K562 (cell line): ENCODE measurements around the gene CTTNBP2. TPM values are rescaled to one million over a fixed set of nuclear protein-coding genes. Genes with fewer than 3 reads are reported as not detected.

Experiments
- ATAC-seq: fragments of 200-7000 bp; cut with Tn5 transposase; 3 replicates; pipeline ENCODE4 v1.9.1; 2020; ENCODE audit warnings: moderate library complexity
- BruUV-seq: library from RNA; stranded (reverse); fragments of 400-500 nt; replicated peaks from 2 replicates; lab custom pipeline; 2021; lab: Mats Ljungman, UMichigan
- CTCF ChIA-PET: fragments of 300-600 bp; formaldehyde crosslinking; extraction: SDS; loops from one replicate; lab custom pipeline; 2021; ENCODE audit warnings: low intra/inter-chr PET ratio; lab: Yijun Ruan, JAX
- POLR2A ChIA-PET: fragments of 300-600, 350-650 bp; sonication (Branson Sonifier 250); formaldehyde crosslinking; extraction: SDS; loops from one replicate; lab custom pipeline; 2021; ENCODE audit warnings: antibody characterized with exemption, inconsistent platforms; lab: Yijun Ruan, JAX
- DNase-seq, 4 experiments: peaks; one replicate each; pipeline versions ENCODE4 v3.0.0 to v3.0.0-alpha.2; 2011 to 2018; ENCODE audit warnings: low spot score in 3 of 4, mixed read lengths in 3 of 4; ENCODE audit errors: extremely low read depth in 1 of 4
- FAIRE-seq: peaks from 2 replicates; lab custom pipeline; 2011; peaks lifted over from hg19 to GRCh38; lab: Jason Lieb, UNC
- H2AFZ ChIP-seq: 2 replicates; pipeline ENCODE4 v1.6.0; 2011; ENCODE audit warnings: low read depth, low read length, control low read depth, inconsistent platforms
- H3K27ac ChIP-seq: fragments of 200-600 bp; 3 replicates; pipeline ENCODE4 v1.8.0; 2011; ENCODE audit warnings: low read depth, mild to moderate bottlenecking, control low read depth, inconsistent platforms, low read length, moderate library complexity, mixed read lengths; ENCODE audit errors: extremely low read depth
- H3K27me3 ChIP-seq, 2 experiments: fragments of 300-600 bp in 1 of 2; 2 replicates in 1 of 2; 3 replicates in 1 of 2; pipeline versions ENCODE4 v1.6.0 to v1.8.0; 2011; ENCODE audit warnings: inconsistent platforms in 2 of 2, low read length in 2 of 2, mild to moderate bottlenecking in 1 of 2, mixed read lengths in 1 of 2, moderate library complexity in 1 of 2; ENCODE audit not compliant: control insufficient read depth in 2 of 2, insufficient read depth in 2 of 2
- H3K36me3 ChIP-seq: fragments of 300-600 bp; 3 replicates; pipeline ENCODE4 v1.8.0; 2011; ENCODE audit warnings: mild to moderate bottlenecking, low read length, inconsistent platforms; ENCODE audit not compliant: control insufficient read depth, insufficient read depth
- H3K4me1 ChIP-seq, 2 experiments: fragments of 200-600 bp in 1 of 2; replicated peaks in 1 of 2; 2 replicates in 1 of 2; 3 replicates in 1 of 2; pipeline versions ENCODE4 v1.5.1 to v1.8.0; 2011; ENCODE audit warnings: inconsistent platforms in 2 of 2, low read length in 2 of 2, mild to moderate bottlenecking in 1 of 2, mixed read lengths in 1 of 2, moderate library complexity in 1 of 2; ENCODE audit not compliant: control insufficient read depth in 2 of 2, insufficient read depth in 2 of 2
- H3K4me2 ChIP-seq: 2 replicates; pipeline ENCODE4 v1.6.1; 2011; ENCODE audit warnings: low read length, control low read depth, inconsistent platforms, mixed read lengths; ENCODE audit not compliant: insufficient read depth
- H3K4me3 ChIP-seq: fragments of 200-600 bp; sonication (generic), shearing (Covaris generic); 2 replicates; pipeline ENCODE4 v1.5.1; 2016; ENCODE audit warnings: control low read depth, inconsistent platforms
- H3K79me2 ChIP-seq: fragments of 200-600 bp; 3 replicates; pipeline ENCODE4 v1.8.0; 2011; ENCODE audit warnings: low read length, inconsistent platforms; ENCODE audit not compliant: control insufficient read depth, insufficient read depth
- H3K9ac ChIP-seq, 2 experiments: 2 replicates each; pipeline versions ENCODE4 v1.6.0 to v1.6.1; 2011; ENCODE audit warnings: low read depth in 2 of 2, low read length in 2 of 2, control low read depth in 1 of 2, inconsistent platforms in 1 of 2, mild to moderate bottlenecking in 1 of 2, mixed read lengths in 1 of 2; ENCODE audit not compliant: insufficient read depth in 1 of 2
- H3K9me1 ChIP-seq: one replicate; pipeline ENCODE4 v1.6.0; 2011; ENCODE audit warnings: inconsistent platforms, mild to moderate bottlenecking, low read length, moderate library complexity; ENCODE audit not compliant: control insufficient read depth, insufficient read depth
- H3K9me3 ChIP-seq: replicated peaks from 2 replicates; pipeline ENCODE4 v1.5.1; 2011; ENCODE audit warnings: low read depth, low read length, inconsistent platforms; ENCODE audit not compliant: control insufficient read depth, insufficient read depth
- H4K20me1 ChIP-seq: replicated peaks from 2 replicates; pipeline ENCODE4 v1.6.1; 2011; ENCODE audit warnings: low read length, inconsistent platforms, mixed read lengths; ENCODE audit not compliant: control insufficient read depth, insufficient read depth
- CEBPG ChIP-seq, 3 experiments: fragments of 200-800 bp in 1 of 3; sonication (Bioruptor generic) in 1 of 3; sonication (generic) in 1 of 3; formaldehyde crosslinking in 1 of 3; IDR thresholded peaks in 2 of 3; conservative IDR thresholded peaks in 1 of 3; 2 replicates each; pipeline versions ENCODE4 v1.6.1 to v1.8.0; 2016 to 2022; ENCODE audit warnings: missing compliant biosample characterization in 2 of 3, missing genetic modification characterization in 2 of 3, mild to moderate bottlenecking in 1 of 3, missing genetic modification reagents in 1 of 3
- KAT2B ChIP-seq: IDR thresholded peaks from one replicate; pipeline ENCODE4 v1.6.1; 2012; ENCODE audit warnings: low read depth, mild to moderate bottlenecking, control low read depth, inconsistent platforms, low read length, moderate library complexity
- KAT7 ChIP-seq: sonication (generic); formaldehyde crosslinking; IDR thresholded peaks from 2 replicates; pipeline ENCODE4 v1.8.0; 2022; ENCODE audit warnings: missing genetic modification reagents, mild to moderate bottlenecking, borderline replicate concordance
- XRCC5 ChIP-seq: fragments of 200-400 bp; formaldehyde crosslinking; IDR thresholded peaks from 2 replicates; pipeline ENCODE4 v1.6.1; 2017; ENCODE audit warnings: low read depth, mild to moderate bottlenecking, low read length
- ZNF134 ChIP-seq: fragments of 250-450 bp; sonication (Bioruptor Pico); conservative IDR thresholded peaks from 2 replicates; pipeline ENCODE4 v1.4.0; 2020
- ZNF436 ChIP-seq: fragments of 250-450, 450-650 bp; sonication (Bioruptor Pico); formaldehyde crosslinking; IDR thresholded peaks from 2 replicates; pipeline ENCODE4 v1.7.0; 2020; ENCODE audit warnings: mild to moderate bottlenecking
- ZNF584 ChIP-seq: fragments of 200-800 bp; sonication (Bioruptor generic); IDR thresholded peaks from 2 replicates; pipeline ENCODE4 v1.6.1; 2016; ENCODE audit warnings: low read depth, mild to moderate bottlenecking, missing genetic modification characterization, missing compliant biosample characterization
- WGBS: fragments of 100-300 bp; shearing (Covaris generic); methylation state at CpG from one replicate; pipeline ENCODE4 v1.1.6; 2016; ENCODE audit warnings: low coverage, mixed read lengths; ENCODE audit not compliant: insufficient coverage; ENCODE audit errors: missing lambda C conversion rate; 5-methylcytosine and 5-hydroxymethylcytosine counted together
- in situ Hi-C: fragments of 300-500 bp; cut with MboI; formaldehyde crosslinking; loops from 4 replicates; pipeline ENCODE4 v1.15.0; 2018; ENCODE audit warnings: inconsistent platforms, mixed read lengths
- intact Hi-C: fragments of 100-400 bp; cut with micrococcal nuclease; formaldehyde crosslinking; loops from 2 replicates; pipeline ENCODE4 v1.14.2; 2022
- polyA plus RNA-seq, 8 experiments: library from polyadenylated mRNA; depleted of rRNA in 4 of 8; stranded (reverse) in 5 of 8; unstranded in 3 of 8; fragments of >200 nt; fragmentation: Nextera tagmentation in 2 of 8; fragmentation: Illumina TruSeq in 1 of 8; extraction: Ambion mirVana in 2 of 8; extraction: Trizol in 1 of 8; gene quantifications; 2 replicates each; pipeline versions ENCODE4 v1.2.1 to v1.2.3, GENCODE V29; 2011 to 2014; ENCODE audit warnings: inconsistent platforms in 1 of 8, missing spikeins in 1 of 8
- total RNA-seq, 7 experiments: library from RNA; depleted of rRNA in 6 of 7; stranded (reverse); fragments of >200 nt in 6 of 7; fragmentation: Illumina TruSeq in 2 of 7; extraction: Trizol in 2 of 7; gene quantifications; 2 replicates each; pipeline versions ENCODE4 v1.2.1 to v1.2.3, GENCODE V29; 2011 to 2021; ENCODE audit warnings: low replicate concordance in 1 of 7
- TF ChIP-seq, protein P1 (sequence below): fragments of 450-650 bp; formaldehyde crosslinking; IDR thresholded peaks from 2 replicates; pipeline ENCODE4 v1.4.0; 2020; ENCODE audit warnings: mild to moderate bottlenecking, moderate library complexity
- TF ChIP-seq, protein P2 (sequence below): fragments of 450-650 bp; IDR thresholded peaks from 2 replicates; pipeline ENCODE4 v1.7.0; 2016; ENCODE audit warnings: borderline replicate concordance
- TF ChIP-seq, protein P3 (sequence below): sonication (generic); formaldehyde crosslinking; IDR thresholded peaks from 2 replicates; pipeline ENCODE4 v1.8.1; 2023; ENCODE audit warnings: mild to moderate bottlenecking, missing genetic modification reagents
- TF ChIP-seq, protein P4 (sequence below): sonication (generic); formaldehyde crosslinking; IDR thresholded peaks from 2 replicates; pipeline ENCODE4 v1.8.0; 2022; ENCODE audit warnings: mild to moderate bottlenecking, missing genetic modification reagents

The CTTNBP2 gene
- total and polyA plus RNA-seq, 9 of the 15 experiments (the other 6 are each of a cell fraction or from before 2014, with no cell fraction given), result 0.05 TPM; not detected in 8

DNA sequence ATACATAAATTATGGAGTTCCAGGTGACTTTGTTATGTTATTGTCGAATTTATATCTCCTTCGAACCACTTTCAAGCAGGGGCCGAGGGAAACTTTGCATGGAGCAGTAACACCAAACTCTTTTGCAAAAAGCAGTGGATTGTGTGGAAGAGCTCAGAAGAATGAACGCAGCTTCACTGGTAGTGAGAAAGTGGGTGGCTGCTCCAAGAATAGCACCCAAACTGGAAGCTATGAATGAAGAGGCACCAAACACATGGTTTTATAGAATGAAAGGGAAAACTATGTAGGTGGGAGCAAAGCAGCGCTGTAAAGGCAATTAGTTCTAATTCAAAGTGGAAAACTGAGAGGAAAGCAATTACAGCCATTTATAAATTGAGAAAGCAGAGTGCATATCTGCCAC lies 67.2 kb downstream of the CTTNBP2 start (continued):
- TF ChIP-seq, protein P1, sequence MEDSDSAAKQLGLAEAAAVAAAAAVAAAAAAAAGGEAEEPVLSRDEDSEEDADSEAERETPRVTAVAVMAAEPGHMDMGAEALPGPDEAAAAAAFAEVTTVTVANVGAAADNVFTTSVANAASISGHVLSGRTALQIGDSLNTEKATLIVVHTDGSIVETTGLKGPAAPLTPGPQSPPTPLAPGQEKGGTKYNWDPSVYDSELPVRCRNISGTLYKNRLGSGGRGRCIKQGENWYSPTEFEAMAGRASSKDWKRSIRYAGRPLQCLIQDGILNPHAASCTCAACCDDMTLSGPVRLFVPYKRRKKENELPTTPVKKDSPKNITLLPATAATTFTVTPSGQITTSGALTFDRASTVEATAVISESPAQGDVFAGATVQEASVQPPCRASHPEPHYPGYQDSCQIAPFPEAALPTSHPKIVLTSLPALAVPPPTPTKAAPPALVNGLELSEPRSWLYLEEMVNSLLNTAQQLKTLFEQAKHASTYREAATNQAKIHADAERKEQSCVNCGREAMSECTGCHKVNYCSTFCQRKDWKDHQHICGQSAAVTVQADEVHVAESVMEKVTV, result no peak
- TF ChIP-seq, protein P2, sequence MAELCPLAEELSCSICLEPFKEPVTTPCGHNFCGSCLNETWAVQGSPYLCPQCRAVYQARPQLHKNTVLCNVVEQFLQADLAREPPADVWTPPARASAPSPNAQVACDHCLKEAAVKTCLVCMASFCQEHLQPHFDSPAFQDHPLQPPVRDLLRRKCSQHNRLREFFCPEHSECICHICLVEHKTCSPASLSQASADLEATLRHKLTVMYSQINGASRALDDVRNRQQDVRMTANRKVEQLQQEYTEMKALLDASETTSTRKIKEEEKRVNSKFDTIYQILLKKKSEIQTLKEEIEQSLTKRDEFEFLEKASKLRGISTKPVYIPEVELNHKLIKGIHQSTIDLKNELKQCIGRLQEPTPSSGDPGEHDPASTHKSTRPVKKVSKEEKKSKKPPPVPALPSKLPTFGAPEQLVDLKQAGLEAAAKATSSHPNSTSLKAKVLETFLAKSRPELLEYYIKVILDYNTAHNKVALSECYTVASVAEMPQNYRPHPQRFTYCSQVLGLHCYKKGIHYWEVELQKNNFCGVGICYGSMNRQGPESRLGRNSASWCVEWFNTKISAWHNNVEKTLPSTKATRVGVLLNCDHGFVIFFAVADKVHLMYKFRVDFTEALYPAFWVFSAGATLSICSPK, result no peak
- TF ChIP-seq ZNF134 (CRISPR knock-in tag), result no peak

DNA sequence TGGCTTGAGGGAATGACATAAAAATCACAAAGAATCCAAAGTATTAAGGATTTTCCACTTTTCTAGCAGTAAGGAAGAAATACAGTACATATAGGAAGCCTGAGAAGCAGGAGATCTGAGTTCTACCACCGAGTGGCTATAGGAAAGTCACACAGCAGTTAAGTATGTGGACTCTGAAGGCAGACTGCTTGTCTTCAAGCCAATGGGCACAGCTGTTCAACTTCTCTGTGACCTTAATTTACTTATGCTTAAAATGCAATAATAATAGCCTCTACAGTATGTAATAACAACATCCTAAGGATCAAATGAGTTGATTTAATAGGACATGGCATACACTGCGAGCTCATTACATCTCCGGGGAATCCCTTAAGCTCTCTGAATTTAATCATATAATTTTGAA lies 68.0 kb downstream of the CTTNBP2 start:
- no peak overlapping the region for H2AFZ ChIP-seq
- POLR2A ChIA-PET, result interaction anchor here (2.5 kb wide), 1 partner anchor 13 kb away, joined by 8 read pairs; no protein-coding TSS in a partner anchor
- WGBS, result 10% methylated on average over 3 of the region's 3 CpGs
- TF ChIP-seq ZNF584 (CRISPR knock-in tag) (no peak), KAT2B (no peak), ZNF436 (CRISPR knock-in tag) (no peak), KAT7 (CRISPR knock-in tag) (no peak), XRCC5 (no peak), CEBPG (CRISPR knock-in tag; IDR thresholded peaks at IDR 0.05) (no peak), CEBPG (tag; conservative IDR thresholded peaks at IDR 0.05 in 1 of 2, IDR thresholded peaks at IDR 0.05 in 1 of 2) (no peak)
- TF ChIP-seq, protein P3, sequence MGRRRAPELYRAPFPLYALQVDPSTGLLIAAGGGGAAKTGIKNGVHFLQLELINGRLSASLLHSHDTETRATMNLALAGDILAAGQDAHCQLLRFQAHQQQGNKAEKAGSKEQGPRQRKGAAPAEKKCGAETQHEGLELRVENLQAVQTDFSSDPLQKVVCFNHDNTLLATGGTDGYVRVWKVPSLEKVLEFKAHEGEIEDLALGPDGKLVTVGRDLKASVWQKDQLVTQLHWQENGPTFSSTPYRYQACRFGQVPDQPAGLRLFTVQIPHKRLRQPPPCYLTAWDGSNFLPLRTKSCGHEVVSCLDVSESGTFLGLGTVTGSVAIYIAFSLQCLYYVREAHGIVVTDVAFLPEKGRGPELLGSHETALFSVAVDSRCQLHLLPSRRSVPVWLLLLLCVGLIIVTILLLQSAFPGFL, result no peak
- TF ChIP-seq, protein P4, sequence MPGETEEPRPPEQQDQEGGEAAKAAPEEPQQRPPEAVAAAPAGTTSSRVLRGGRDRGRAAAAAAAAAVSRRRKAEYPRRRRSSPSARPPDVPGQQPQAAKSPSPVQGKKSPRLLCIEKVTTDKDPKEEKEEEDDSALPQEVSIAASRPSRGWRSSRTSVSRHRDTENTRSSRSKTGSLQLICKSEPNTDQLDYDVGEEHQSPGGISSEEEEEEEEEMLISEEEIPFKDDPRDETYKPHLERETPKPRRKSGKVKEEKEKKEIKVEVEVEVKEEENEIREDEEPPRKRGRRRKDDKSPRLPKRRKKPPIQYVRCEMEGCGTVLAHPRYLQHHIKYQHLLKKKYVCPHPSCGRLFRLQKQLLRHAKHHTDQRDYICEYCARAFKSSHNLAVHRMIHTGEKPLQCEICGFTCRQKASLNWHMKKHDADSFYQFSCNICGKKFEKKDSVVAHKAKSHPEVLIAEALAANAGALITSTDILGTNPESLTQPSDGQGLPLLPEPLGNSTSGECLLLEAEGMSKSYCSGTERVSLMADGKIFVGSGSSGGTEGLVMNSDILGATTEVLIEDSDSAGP (CRISPR knock-in tag), result no peak

More for the DNA sequence above, 68.0 kb downstream of the CTTNBP2 start:
- ATAC-seq, result no peak
- in situ Hi-C loops (no loop called here), intact Hi-C loops (no loop called here)
- no peaks in the 10 kb centered on the region for H3K9me1 ChIP-seq
- H3K4me3 ChIP-seq, result no peak overlapping the region
- no peaks in the 10 kb centered on the region for H3K36me3 ChIP-seq
- H4K20me1 ChIP-seq, result no peaks in the 10 kb centered on the region
- no peak for FAIRE-seq
- H3K27me3 ChIP-seq, result no peaks in the 10 kb centered on the region
- no peaks in the 10 kb centered on the region for H3K79me2 ChIP-seq
- CTCF ChIA-PET, result no interaction called here
- no peaks in the 10 kb centered on the region for H3K4me1 ChIP-seq
- H3K9me3 ChIP-seq, result no peaks in the 10 kb centered on the region
- no peak overlapping the region for H3K4me2 ChIP-seq
- DNase-seq, result no peak
- H3K27ac ChIP-seq, result no peak overlapping the region
- H3K9ac ChIP-seq, result no peak overlapping the region
- BruUV-seq, result no TSS peak
